Transverse colon (tissue), 4 donors: Measurements from ENCODE around the gene HUNK. TPM values are rescaled to one million over a fixed set of nuclear protein-coding genes. Genes with fewer than 3 reads are reported as not detected.
A peak's percentile ranks its signal among the peaks of the same experiment; 100 is the strongest.

Experiments used
- DNase-seq: peaks from one replicate; pipeline ENCODE4 v3.0.0-alpha.2; 2019
- H3K27ac ChIP-seq, 4 donors: fragments of 200-600 bp; sonication (generic); 2 replicates each; pipeline ENCODE4 v1.5.1; 2016 to 2018; ENCODE audit warnings: inconsistent platforms in 4 of 4
- H3K27me3 ChIP-seq: fragments of 200-600 bp; sonication (generic); 2 replicates; pipeline ENCODE4 v1.5.1; 2017; ENCODE audit warnings: inconsistent platforms
- H3K36me3 ChIP-seq, 4 donors: fragments of 200-600 bp; sonication (generic); 2 replicates each; pipeline ENCODE4 v1.5.1; 2017 to 2019; ENCODE audit warnings: inconsistent platforms in 4 of 4
- H3K4me1 ChIP-seq, 4 donors: fragments of 200-600 bp; sonication (generic); 2 replicates each; pipeline ENCODE4 v1.5.1; 2017 to 2020; ENCODE audit warnings: inconsistent platforms in 4 of 4
- H3K4me3 ChIP-seq, 4 donors: fragments of 200-600 bp; sonication (generic); 1 replicate in 1 of 4; 2 replicates in 3 of 4; pipeline versions ENCODE4 v1.5.1 to v1.6.1; 2017 to 2019; ENCODE audit warnings: inconsistent platforms in 4 of 4
- H3K9me3 ChIP-seq, 2 donors: fragments of 200-600 bp; sonication (generic); 2 replicates each; pipeline ENCODE4 v1.5.1; 2017 to 2019; ENCODE audit warnings: inconsistent platforms in 2 of 2
- CTCF ChIP-seq, 5 experiments: fragments of 200-600 bp in 3 of 5; fragments of 450-650 bp in 2 of 5; sonication (generic) in 3 of 5; IDR thresholded peaks; 1 replicate in 2 of 5; 2 replicates in 3 of 5; pipeline ENCODE4 v1.5.1; 2016 to 2017; ENCODE audit warnings: antibody characterized with exemption in 5 of 5, inconsistent platforms in 3 of 5, mild to moderate bottlenecking in 2 of 5, moderate library complexity in 1 of 5
- EP300 ChIP-seq: sonication (generic); formaldehyde crosslinking; IDR thresholded peaks from one replicate; pipeline ENCODE4 v1.6.1; 2017; ENCODE audit warnings: antibody characterized with exemption, low read depth
- POLR2A ChIP-seq: fragments of 450-650 bp; IDR thresholded peaks from one replicate; pipeline ENCODE4 v1.6.1; 2016; ENCODE audit warnings: antibody characterized with exemption, mild to moderate bottlenecking, moderate library complexity
- POLR2AphosphoS5 ChIP-seq, 3 donors: sonication (generic); formaldehyde crosslinking; IDR thresholded peaks; one replicate each; pipeline ENCODE4 v1.6.1; 2016; ENCODE audit warnings: antibody characterized with exemption in 3 of 3
- WGBS, 2 donors: methylation state at CpG; one replicate each; pipeline ENCODE4 v1.1.5; 2018; ENCODE audit warnings: low coverage in 1 of 2; 5-methylcytosine and 5-hydroxymethylcytosine counted together
- in situ Hi-C, 4 donors: fragments of 200-750 bp; cut with MboI; loops; one replicate each; pipeline versions ENCODE4 v1.15.0 to v1.15.1; 2017; ENCODE audit warnings: low sequenced_read_pairs in 3 of 4, low pct_ligation_motif_present in 1 of 4, low pct_unique_long_range_greater_than_20kb in 1 of 4
- intact Hi-C: fragments of 100-400 bp; cut with DNase I; formaldehyde crosslinking; loops from one replicate; pipeline ENCODE4 v1.15.1; 2023; ENCODE audit warnings: low total_unique reads
- total RNA-seq, 4 donors: library from RNA; depleted of rRNA; stranded (reverse); fragments of >200 nt; gene quantifications; one replicate each; pipeline ENCODE4 v1.1.0, GENCODE V29; 2016

HUNK gene
- total RNA-seq, 4 donors from 2014 or later: 1.8 to 6.7 (median 3.9) TPM

- 16 to 71% methylated on average over 1 to 2 of the region's 2 CpGs for WGBS, 2 donors
- Histone ChIP-seq H3K9me3 (no peaks in the 10 kb centered on the region), H3K27me3 (no peaks in the 10 kb centered on the region), H3K4me1 (peaks cover 0 to 29% (median 24%) of the 10 kb centered on the region in 4 donors), H3K36me3 (no peaks in the 10 kb centered on the region), H3K27ac (peak overlapping the region; percentile 71 to 82 (median 80)), H3K4me3 (no peak overlapping the region)
- in situ Hi-C loops (no loop called here), intact Hi-C loops (no loop called here)
- no peak for DNase-seq
- TF ChIP-seq POLR2A: no peak
- no peak for TF ChIP-seq EP300
- TF ChIP-seq CTCF (IDR thresholded peaks at IDR 0.05): no peak
- TF ChIP-seq POLR2AphosphoS5 (IDR thresholded peaks at IDR 0.05): no peak
Measured at GRCh38 chr21:31901315-31901714, 28.5 kb downstream of the HUNK start.

GRCh38 chr21:31902438-31902837 is 29.6 kb downstream of the HUNK start:
- Histone ChIP-seq H3K4me1 (peaks cover 0 to 29% (median 21%) of the 10 kb centered on the region in 4 donors), H3K9me3 (no peaks in the 10 kb centered on the region), H3K4me3 (no peak overlapping the region), H3K36me3 (no peaks in the 10 kb centered on the region), H3K27ac (no peak overlapping the region), H3K27me3 (no peaks in the 10 kb centered on the region)
- TF ChIP-seq POLR2A (no peak), CTCF (IDR thresholded peaks at IDR 0.05) (no peak), EP300 (no peak), POLR2AphosphoS5 (IDR thresholded peaks at IDR 0.05) (no peak)
- no peak for DNase-seq
- intact Hi-C loops (no loop called here), in situ Hi-C loops (no loop called here)
- 89 to 91% methylated on average over 5 to 6 of the region's 6 CpGs for WGBS, 2 donors

- Histone ChIP-seq H3K27me3 (no peaks in the 10 kb centered on the region), H3K36me3 (no peaks in the 10 kb centered on the region), H3K9me3 (no peaks in the 10 kb centered on the region), H3K4me1 (peaks cover 0 to 31% (median 19%) of the 10 kb centered on the region in 4 donors), H3K4me3 (no peak overlapping the region), H3K27ac (no peak overlapping the region)
- TF ChIP-seq CTCF (IDR thresholded peaks at IDR 0.05): no peak
- TF ChIP-seq POLR2A: no peak
- TF ChIP-seq EP300: no peak
- TF ChIP-seq POLR2AphosphoS5 (IDR thresholded peaks at IDR 0.05): no peak
- intact Hi-C loops (no loop called here), in situ Hi-C loops (no loop called here)
- 80 to 81% methylated on average over 3 of the region's 3 CpGs for WGBS, 2 donors
- no peak for DNase-seq
Measured at GRCh38 chr21:31903896-31904295, 31.1 kb downstream of the HUNK start.

GRCh38 chr21:31905503-31906451 is 33.0 kb downstream of the HUNK start:
- no peak for DNase-seq
- Histone ChIP-seq H3K27me3 (no peaks in the 10 kb centered on the region), H3K9me3 (no peaks in the 10 kb centered on the region), H3K4me1 (peaks cover 0 to 17% (median 8%) of the 10 kb centered on the region in 4 donors), H3K27ac (peak overlapping the region in 1 of 4 donors; percentile 9), H3K4me3 (no peak overlapping the region), H3K36me3 (no peaks in the 10 kb centered on the region)
- intact Hi-C loops: no loop called here
- in situ Hi-C loops: no loop called here
- 73 to 88% methylated on average over 4 to 13 of the region's 13 CpGs for WGBS, 2 donors
- TF ChIP-seq POLR2A (no peak), CTCF (IDR thresholded peaks at IDR 0.05) (no peak), POLR2AphosphoS5 (IDR thresholded peaks at IDR 0.05) (no peak)
